OCI-LY1 (cell line): Measurements from ENCODE around the gene SYTL4.
"Not testable (repeated sequence)": the region's sequence is repeated elsewhere in the genome, so short reads cannot be mapped to it uniquely, and the experiment has no call there.

Experiments
- H2AFZ ChIP-seq: fragments of 200-600 bp; sonication (generic), shearing (Covaris generic); 2 replicates; pipeline ENCODE4 v1.6.0; 2014; ENCODE audit warnings: antibody characterized with exemption, mild to moderate bottlenecking, low read length
- H3F3A ChIP-seq: fragments of 200-600 bp; sonication (generic), shearing (Covaris generic); 2 replicates; pipeline ENCODE4 v1.6.0; 2014; ENCODE audit warnings: mild to moderate bottlenecking, antibody characterized with exemption, low read length, moderate library complexity; ENCODE audit not compliant: insufficient read depth
- H3K27ac ChIP-seq: fragments of 200-600 bp; sonication (generic); 2 replicates; pipeline ENCODE4 v1.5.1; 2014; ENCODE audit warnings: low read length, mixed run types, mild to moderate bottlenecking, low read depth; ENCODE audit not compliant: poor library complexity, severe bottlenecking
- H3K27me3 ChIP-seq: fragments of 200-600 bp; sonication (generic); 2 replicates; pipeline ENCODE4 v1.6.0; 2014; ENCODE audit warnings: antibody characterized with exemption, mild to moderate bottlenecking, low read length, moderate library complexity; ENCODE audit not compliant: insufficient read depth
- H3K36me3 ChIP-seq: fragments of 200-600 bp; sonication (generic); 2 replicates; pipeline ENCODE4 v1.6.1; 2014; ENCODE audit warnings: mild to moderate bottlenecking, antibody characterized with exemption, low read length, moderate library complexity, mixed read lengths; ENCODE audit not compliant: insufficient read depth
- H3K4me1 ChIP-seq: fragments of 200-600 bp; sonication (generic); 2 replicates; pipeline ENCODE4 v1.5.1; 2014; ENCODE audit warnings: mild to moderate bottlenecking, low read length, moderate library complexity; ENCODE audit not compliant: insufficient read depth, severe bottlenecking
- H3K4me2 ChIP-seq: fragments of 200-600 bp; sonication (generic), shearing (Covaris generic); 2 replicates; pipeline ENCODE4 v1.6.1; 2014; ENCODE audit warnings: low read length
- H3K4me3 ChIP-seq: fragments of 200-600 bp; sonication (generic); 2 replicates; pipeline ENCODE4 v1.5.1; 2014; ENCODE audit warnings: low read length, low read depth, mild to moderate bottlenecking, mixed read lengths; ENCODE audit not compliant: poor library complexity, severe bottlenecking
- H3K79me2 ChIP-seq: fragments of 200-600 bp; shearing (Covaris generic); 2 replicates; pipeline ENCODE4 v1.6.1; 2016; ENCODE audit warnings: mixed run types, low read length, mixed read lengths; ENCODE audit not compliant: insufficient read depth
- H3K9ac ChIP-seq: fragments of 200-600 bp; sonication (generic), shearing (Covaris generic); 2 replicates; pipeline ENCODE4 v1.6.1; 2014; ENCODE audit warnings: mild to moderate bottlenecking, low read length, mixed read lengths
- H3K9me2 ChIP-seq: fragments of 200-600 bp; sonication (generic), shearing (Covaris generic); 2 replicates; pipeline ENCODE4 v1.6.1; 2014; ENCODE audit warnings: low read depth, mild to moderate bottlenecking, low read length, mixed read lengths
- H3K9me3 ChIP-seq: fragments of 200-600 bp; shearing (Covaris generic); 2 replicates; pipeline ENCODE4 v1.6.1; 2014; ENCODE audit warnings: low read length, mixed read lengths
- H4K20me1 ChIP-seq: fragments of 200-600 bp; sonication (generic), shearing (Covaris generic); 2 replicates; pipeline ENCODE4 v1.6.0; 2016; ENCODE audit warnings: mild to moderate bottlenecking, low read length; ENCODE audit not compliant: insufficient read depth
- CTCF ChIP-seq: fragments of 200-600 bp; sonication (generic), shearing (Covaris generic); IDR thresholded peaks from 2 replicates; pipeline ENCODE4 v1.5.1; 2017; ENCODE audit warnings: mild to moderate bottlenecking, antibody characterized with exemption, low read length, moderate library complexity, mixed read lengths
- EZH2 ChIP-seq: fragments of 200-600 bp; sonication (generic), shearing (Covaris generic); IDR thresholded peaks from 2 replicates; pipeline ENCODE4 v1.8.0; 2017; ENCODE audit warnings: borderline replicate concordance, mixed run types, mild to moderate bottlenecking, antibody characterized with exemption, low read length, moderate library complexity, mixed read lengths

SYTL4 gene

GRCh38 chrX:100747090-100747489 is 15.2 kb upstream of the SYTL4 start:
- Histone ChIP-seq H3K9me3 (no peaks in the 10 kb centered on the region), H4K20me1 (no peaks in the 10 kb centered on the region), H3K4me1 (no peaks in the 10 kb centered on the region), H2AFZ (no peak overlapping the region), H3K27me3 (no peaks in the 10 kb centered on the region), H3K4me2 (no peak overlapping the region), H3F3A (no peaks in the 10 kb centered on the region), H3K27ac (no peak overlapping the region), H3K4me3 (no peak overlapping the region), H3K79me2 (no peaks in the 10 kb centered on the region), H3K9me2 (no peaks in the 10 kb centered on the region), H3K9ac (no peak overlapping the region), H3K36me3 (no peaks in the 10 kb centered on the region)
- no peak for TF ChIP-seq EZH2

- no peaks in the 10 kb centered on the region for H3K36me3 ChIP-seq
- H3K9me3 ChIP-seq: no peaks in the 10 kb centered on the region
- no peak overlapping the region for H2AFZ ChIP-seq
- H3K27me3 ChIP-seq: no peaks in the 10 kb centered on the region
- no peak overlapping the region for H3K4me2 ChIP-seq
- H3K9me2 ChIP-seq: no peaks in the 10 kb centered on the region
- H4K20me1 ChIP-seq: no peaks in the 10 kb centered on the region
- H3K9ac ChIP-seq: no peak overlapping the region
- no peak overlapping the region for H3K27ac ChIP-seq
- H3F3A ChIP-seq: no peaks in the 10 kb centered on the region
- TF ChIP-seq EZH2: no peak
- TF ChIP-seq CTCF: no peak
- no peak overlapping the region for H3K4me3 ChIP-seq
- H3K4me1 ChIP-seq: no peaks in the 10 kb centered on the region
- H3K79me2 ChIP-seq: no peaks in the 10 kb centered on the region
Measured at GRCh38 chrX:100745806-100746537, 14.1 kb upstream of the SYTL4 start.

GRCh38 chrX:100745205-100745604 is 13.3 kb upstream of the SYTL4 start:
- no peak overlapping the region for H2AFZ ChIP-seq
- H3K4me2 ChIP-seq: no peak overlapping the region
- H3K27ac ChIP-seq: no peak overlapping the region
- no peaks in the 10 kb centered on the region for H3K9me2 ChIP-seq
- no peaks in the 10 kb centered on the region for H4K20me1 ChIP-seq
- no peak for TF ChIP-seq EZH2
- no peak for TF ChIP-seq CTCF
- no peaks in the 10 kb centered on the region for H3K79me2 ChIP-seq
- no peaks in the 10 kb centered on the region for H3K4me1 ChIP-seq
- H3F3A ChIP-seq: no peaks in the 10 kb centered on the region
- H3K4me3 ChIP-seq: no peak overlapping the region
- H3K9ac ChIP-seq: no peak overlapping the region
- H3K9me3 ChIP-seq: no peaks in the 10 kb centered on the region
- no peaks in the 10 kb centered on the region for H3K27me3 ChIP-seq
- no peaks in the 10 kb centered on the region for H3K36me3 ChIP-seq

- H4K20me1 ChIP-seq: no peaks in the 10 kb centered on the region
- no peak overlapping the region for H3K9ac ChIP-seq
- no peaks in the 10 kb centered on the region for H3F3A ChIP-seq
- TF ChIP-seq CTCF: no peak
- TF ChIP-seq EZH2: no peak
- H2AFZ ChIP-seq: no peak overlapping the region
- no peaks in the 10 kb centered on the region for H3K36me3 ChIP-seq
- H3K4me1 ChIP-seq: no peaks in the 10 kb centered on the region
- H3K9me2 ChIP-seq: no peaks in the 10 kb centered on the region
- no peaks in the 10 kb centered on the region for H3K9me3 ChIP-seq
- no peak overlapping the region for H3K4me3 ChIP-seq
- no peaks in the 10 kb centered on the region for H3K27me3 ChIP-seq
- no peak overlapping the region for H3K27ac ChIP-seq
- no peaks in the 10 kb centered on the region for H3K79me2 ChIP-seq
- no peak overlapping the region for H3K4me2 ChIP-seq
Measured at GRCh38 chrX:100743009-100743607, 11.2 kb upstream of the SYTL4 start.

GRCh38 chrX:100724006-100724405 is 7.9 kb downstream of the SYTL4 start:
- H3K27me3 ChIP-seq: not testable (repeated sequence)

More at GRCh38 chrX:100724006-100724405, 7.9 kb downstream of the SYTL4 start:
- H3K79me2 ChIP-seq, H3K4me1 ChIP-seq, H3K9me3 ChIP-seq, H3K4me3 ChIP-seq, H3K9me2 ChIP-seq, H2AFZ ChIP-seq, H3K4me2 ChIP-seq, H4K20me1 ChIP-seq, H3K9ac ChIP-seq, H3K36me3 ChIP-seq, H3K27ac ChIP-seq, H3F3A ChIP-seq: not testable (repeated sequence)
